B cell (primary cell): Measurements from ENCODE around the gene ANO2. TPM values are rescaled to one million over a fixed set of nuclear protein-coding genes. Genes with fewer than 3 reads are reported as not detected.

ENCODE experiments used
- ATAC-seq: fragments of 200-7000 bp; cut with Tn5 transposase; one replicate; pipeline ENCODE4 v1.10.0; 2021; ENCODE audit warnings: low read depth, mild to moderate bottlenecking, moderate number of reproducible peaks, moderate library complexity
- CTCF ChIA-PET: fragments of 350-600 bp; sonication (Branson Sonifier 250); formaldehyde crosslinking; loops from one replicate; lab custom pipeline; 2021; ENCODE audit warnings: antibody characterized with exemption, inconsistent platforms; lab: Charles Lee
- POLR2A ChIA-PET: fragments of 350-600 bp; sonication (Branson Sonifier 250); formaldehyde crosslinking; loops from one replicate; lab custom pipeline; 2021; ENCODE audit warnings: antibody characterized with exemption; lab: Charles Lee
- DNase-seq: peaks from one replicate; pipeline ENCODE4 v3.0.0; 2013
- H2AFZ ChIP-seq: 2 replicates; pipeline ENCODE4 v1.6.1; 2012; ENCODE audit warnings: mild to moderate bottlenecking, low read depth, low read length; ENCODE audit not compliant: insufficient read depth, poor library complexity, severe bottlenecking
- H3K27ac ChIP-seq, 2 donors: 1 replicate in 1 of 2; 2 replicates in 1 of 2; pipeline ENCODE4 v1.5.1; 2012 to 2013; ENCODE audit warnings: low read length in 2 of 2, mild to moderate bottlenecking in 2 of 2, moderate library complexity in 1 of 2
- H3K27me3 ChIP-seq, 4 experiments: fragments of 200-600 bp in 1 of 4; sonication (generic) in 1 of 4; replicated peaks in 1 of 4; 1 replicate in 2 of 4; 2 replicates in 2 of 4; pipeline versions ENCODE4 v1.6.1 to v1.7.0; 2013 to 2016; ENCODE audit warnings: low read length in 3 of 4, mild to moderate bottlenecking in 2 of 4, mixed read lengths in 1 of 4, moderate library complexity in 1 of 4; ENCODE audit not compliant: insufficient read depth in 4 of 4, control insufficient read depth in 3 of 4; ENCODE audit errors: control extremely low read depth in 1 of 4
- H3K36me3 ChIP-seq, 2 experiments: replicated peaks in 1 of 2; 1 replicate in 1 of 2; 2 replicates in 1 of 2; pipeline versions ENCODE4 v1.6.1 to v1.7.1; 2013; ENCODE audit warnings: low read length in 1 of 2; ENCODE audit not compliant: insufficient read depth in 2 of 2, control insufficient read depth in 1 of 2; ENCODE audit errors: control extremely low read depth in 1 of 2, extremely low read depth in 1 of 2
- H3K4me1 ChIP-seq, 2 donors: fragments of 200-600 bp in 1 of 2; sonication (generic) in 1 of 2; 1 replicate in 1 of 2; 2 replicates in 1 of 2; pipeline versions ENCODE4 v1.5.1 to v1.6.1; 2013 to 2017; ENCODE audit warnings: low read length in 2 of 2; ENCODE audit not compliant: control insufficient read depth in 2 of 2, insufficient read depth in 2 of 2
- H3K4me2 ChIP-seq: replicated peaks from 2 replicates; pipeline ENCODE3; 2012; ENCODE audit warnings: mild to moderate bottlenecking, low read depth, low read length; ENCODE audit not compliant: poor library complexity, severe bottlenecking
- H3K4me3 ChIP-seq, 5 experiments: fragments of 200-600 bp in 1 of 5; sonication (generic) in 1 of 5; 1 replicate in 3 of 5; 2 replicates in 2 of 5; pipeline versions ENCODE4 v1.5.1 to v1.7.0; 2011 to 2016; ENCODE audit warnings: low read length in 4 of 5, mild to moderate bottlenecking in 4 of 5, low read depth in 2 of 5, control low read depth in 1 of 5, moderate library complexity in 1 of 5; ENCODE audit not compliant: insufficient read depth in 1 of 5; ENCODE audit errors: control extremely low read depth in 1 of 5, extremely low read depth in 1 of 5
- H3K79me2 ChIP-seq: fragments of 200-600 bp; sonication (generic); one replicate; pipeline ENCODE4 v1.6.0; 2016; ENCODE audit warnings: low read length; ENCODE audit not compliant: control insufficient read depth, insufficient read depth
- H3K9ac ChIP-seq: fragments of 200-600 bp; sonication (generic); 2 replicates; pipeline ENCODE4 v1.6.1; 2017; ENCODE audit warnings: mild to moderate bottlenecking, low read length, moderate library complexity
- H3K9me3 ChIP-seq, 3 donors: one replicate each; pipeline versions ENCODE4 v1.6.1 to v1.7.1; 2013; ENCODE audit warnings: low read length in 2 of 3; ENCODE audit not compliant: control insufficient read depth in 2 of 3, insufficient read depth in 1 of 3; ENCODE audit errors: control extremely low read depth in 1 of 3
- H4K20me1 ChIP-seq: 2 replicates; pipeline ENCODE4 v1.6.0; 2012; ENCODE audit warnings: mild to moderate bottlenecking, low read length; ENCODE audit not compliant: insufficient read depth, control insufficient read depth, poor library complexity, severe bottlenecking
- H3K27ac Mint-ChIP-seq: one replicate; pipeline ENCODE4 v1.8.0; 2021; ENCODE audit warnings: mixed read lengths
- H3K27me3 Mint-ChIP-seq: one replicate; pipeline ENCODE4 v1.8.0; 2021; ENCODE audit warnings: mixed read lengths
- H3K4me1 Mint-ChIP-seq: one replicate; pipeline ENCODE4 v1.8.0; 2021; ENCODE audit warnings: mixed read lengths
- H3K4me3 Mint-ChIP-seq: one replicate; pipeline ENCODE4 v1.8.0; 2021; ENCODE audit warnings: mixed read lengths
- H3K9me3 Mint-ChIP-seq: one replicate; pipeline ENCODE4 v1.8.0; 2022; ENCODE audit warnings: mixed read lengths; ENCODE audit not compliant: insufficient read depth
- EZH2 ChIP-seq: IDR thresholded peaks from 2 replicates; pipeline ENCODE4 v1.6.1; 2012; ENCODE audit warnings: borderline replicate concordance, low read depth, mild to moderate bottlenecking, moderate library complexity, low read length; ENCODE audit not compliant: insufficient read depth, poor library complexity, severe bottlenecking
- whole genome bisulfite sequencing: methylation state at CpG from one replicate; pipeline ENCODE4 v1.1.5; 2013; ENCODE audit warnings: missing lambda C conversion rate; ENCODE audit not compliant: insufficient coverage; 5-methylcytosine and 5-hydroxymethylcytosine counted together
- intact Hi-C: fragments of 100-400 bp; cut with micrococcal nuclease; formaldehyde crosslinking; loops from one replicate; pipeline ENCODE4 v1.10.0; 2022
- polyA plus RNA-seq: library from polyadenylated mRNA; depleted of rRNA; stranded (reverse); fragments of >200 nt; gene quantifications from 2 replicates; pipeline ENCODE4 v1.2.3, GENCODE V29; 2012
- total RNA-seq, 2 donors: library from RNA; stranded (reverse); fragments of 120-200 nt in 1 of 2; gene quantifications; 1 replicate in 1 of 2; 2 replicates in 1 of 2; pipeline versions ENCODE4 v1.2.3 to v1.2.4, GENCODE V29; 2013 to 2022
- TF ChIP-seq, protein P1 (sequence below): fragments of 200-600 bp; IDR thresholded peaks from one replicate; pipeline ENCODE4 v1.8.0; 2022; ENCODE audit warnings: antibody characterized with exemption, mild to moderate bottlenecking

The ANO2 gene
- total and polyA plus RNA-seq, 2 donors (not counting 1 experiment from before 2014, with no cell fraction given): not detected

DNA sequence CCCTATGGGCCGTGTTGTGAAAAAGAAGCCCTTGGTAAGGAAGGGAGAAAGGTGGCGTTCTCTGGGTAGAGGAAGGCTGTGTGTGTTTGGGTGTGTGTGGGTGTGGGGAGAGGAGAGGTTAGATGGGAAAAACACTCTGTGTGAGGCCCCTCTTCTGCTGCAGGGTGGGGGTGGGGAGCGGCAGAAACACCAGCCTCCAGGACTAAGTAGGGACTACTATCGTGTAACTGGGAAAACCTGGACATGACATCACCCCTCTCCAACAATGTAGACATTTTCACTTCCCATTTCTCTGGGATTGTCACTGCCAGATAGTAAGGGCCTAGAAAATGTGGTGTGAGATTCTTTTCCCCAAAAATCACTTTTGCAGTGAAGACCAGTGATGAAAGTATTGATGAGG lies 308.2 kb downstream of the ANO2 start:
- Histone ChIP-seq H3K27ac (no peak overlapping the region), H2AFZ (no peak overlapping the region), H3K36me3 (no peaks in the 10 kb centered on the region), H3K4me2 (no peak overlapping the region), H3K9ac (no peak overlapping the region), H3K9me3 (no peaks in the 10 kb centered on the region), H3K79me2 (no peaks in the 10 kb centered on the region), H3K4me3 (no peak overlapping the region), H4K20me1 (no peaks in the 10 kb centered on the region), H3K4me1 (no peaks in the 10 kb centered on the region), H3K27me3 (no peaks in the 10 kb centered on the region)
- ATAC-seq (no peak), DNase-seq (no peak)
- ChIA-PET POLR2A (no interaction called here), CTCF (no interaction called here)
- no peak for TF ChIP-seq EZH2
- TF ChIP-seq, protein P1, sequence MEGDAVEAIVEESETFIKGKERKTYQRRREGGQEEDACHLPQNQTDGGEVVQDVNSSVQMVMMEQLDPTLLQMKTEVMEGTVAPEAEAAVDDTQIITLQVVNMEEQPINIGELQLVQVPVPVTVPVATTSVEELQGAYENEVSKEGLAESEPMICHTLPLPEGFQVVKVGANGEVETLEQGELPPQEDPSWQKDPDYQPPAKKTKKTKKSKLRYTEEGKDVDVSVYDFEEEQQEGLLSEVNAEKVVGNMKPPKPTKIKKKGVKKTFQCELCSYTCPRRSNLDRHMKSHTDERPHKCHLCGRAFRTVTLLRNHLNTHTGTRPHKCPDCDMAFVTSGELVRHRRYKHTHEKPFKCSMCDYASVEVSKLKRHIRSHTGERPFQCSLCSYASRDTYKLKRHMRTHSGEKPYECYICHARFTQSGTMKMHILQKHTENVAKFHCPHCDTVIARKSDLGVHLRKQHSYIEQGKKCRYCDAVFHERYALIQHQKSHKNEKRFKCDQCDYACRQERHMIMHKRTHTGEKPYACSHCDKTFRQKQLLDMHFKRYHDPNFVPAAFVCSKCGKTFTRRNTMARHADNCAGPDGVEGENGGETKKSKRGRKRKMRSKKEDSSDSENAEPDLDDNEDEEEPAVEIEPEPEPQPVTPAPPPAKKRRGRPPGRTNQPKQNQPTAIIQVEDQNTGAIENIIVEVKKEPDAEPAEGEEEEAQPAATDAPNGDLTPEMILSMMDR: no peak
- no peak overlapping the region for H3K4me3 Mint-ChIP-seq
- intact Hi-C loops: no loop called here
- H3K27ac Mint-ChIP-seq: no peak overlapping the region
- no peaks in the 10 kb centered on the region for H3K4me1 Mint-ChIP-seq
- H3K9me3 Mint-ChIP-seq: no peaks in the 10 kb centered on the region
- peaks cover 8% of the 10 kb centered on the region for H3K27me3 Mint-ChIP-seq
- 64% methylated on average over 2 of the region's 4 CpGs for WGBS

GRCh38 chr12:5633106-5633505 lies 312.0 kb downstream of the ANO2 start:
- 100% methylated on average over 2 of the region's 3 CpGs for WGBS
- Histone ChIP-seq H3K27me3 (no peaks in the 10 kb centered on the region), H2AFZ (no peak overlapping the region), H3K36me3 (no peaks in the 10 kb centered on the region), H4K20me1 (no peaks in the 10 kb centered on the region), H3K4me2 (no peak overlapping the region), H3K4me3 (no peak overlapping the region), H3K4me1 (no peaks in the 10 kb centered on the region), H3K9ac (no peak overlapping the region), H3K79me2 (no peaks in the 10 kb centered on the region), H3K27ac (no peak overlapping the region), H3K9me3 (no peaks in the 10 kb centered on the region)
- H3K4me1 Mint-ChIP-seq: no peaks in the 10 kb centered on the region
- H3K4me3 Mint-ChIP-seq: no peak overlapping the region
- no peak for TF ChIP-seq EZH2
- TF ChIP-seq, protein P1: no peak
- H3K27me3 Mint-ChIP-seq: peaks cover 8% of the 10 kb centered on the region
- ChIA-PET CTCF (no interaction called here), POLR2A (no interaction called here)
- intact Hi-C loops: no loop called here
- H3K9me3 Mint-ChIP-seq: no peaks in the 10 kb centered on the region
- no peak overlapping the region for H3K27ac Mint-ChIP-seq
- no peak for ATAC-seq
- no peak for DNase-seq
